ENCODE measurements around the gene TBX22. TPM values are rescaled to one million over a fixed set of nuclear protein-coding genes. Genes with fewer than 3 reads are reported as not detected.
"Not testable (repeated sequence)": the region's sequence is repeated elsewhere in the genome, so short reads cannot be mapped to it uniquely, and the experiment has no call there.

TBX22 gene
- total and polyA plus RNA-seq, 2 of the 8 experiments (the other 6 are each of a cell fraction or from before 2014, with no cell fraction given) = 0.63 to 0.68 TPM

- no peak overlapping the region for H3K18ac ChIP-seq (ENCODE audit: extremely low read depth, low read length)
- CTCF ChIA-PET (ENCODE audit: partially characterized antibody) = no interaction called here
Measured at GRCh38 chrX:80026116-80026515, 11.6 kb downstream of the TBX22 start.

GRCh38 chrX:80066156-80066555 is 51.6 kb downstream of the TBX22 start:
- H3K23ac ChIP-seq (ENCODE audit: insufficient read length); H3K56ac ChIP-seq (replicated peaks; ENCODE audit: insufficient read length, low read depth, low read length); H2BK12ac ChIP-seq (ENCODE audit: low read depth, low read length); H3K27ac ChIP-seq (ENCODE audit: low read depth, low read length); H3K27me3 ChIP-seq (replicated peaks in 1 of 4; ENCODE audit: control insufficient read depth in 3 of 4, extremely low read depth in 1 of 4, insufficient read depth in 3 of 4, low read length in 3 of 4); H2AFZ ChIP-seq (ENCODE audit: low read length); H2BK15ac ChIP-seq (ENCODE audit: low read length); H3K4me1 ChIP-seq (replicated peaks in 1 of 4; ENCODE audit: control insufficient read depth in 3 of 4, insufficient read depth in 4 of 4, low read length in 3 of 4); H4K8ac ChIP-seq (ENCODE audit: extremely low read depth, insufficient read depth, low read length); H3K14ac ChIP-seq (ENCODE audit: insufficient read length); H3K79me1 ChIP-seq (ENCODE audit: low read depth, low read length); H3K18ac ChIP-seq (ENCODE audit: extremely low read depth, low read length); H3K36me3 ChIP-seq (ENCODE audit: control insufficient read depth in 2 of 4, insufficient read depth in 4 of 4, low read length in 3 of 4); H3K4ac ChIP-seq (replicated peaks; ENCODE audit: insufficient read length, low read depth, low read length); H3K4me2 ChIP-seq (ENCODE audit: insufficient read depth in 1 of 2, low read depth in 2 of 2, low read length in 2 of 2); H4K20me1 ChIP-seq (replicated peaks in 1 of 2; ENCODE audit: control insufficient read depth in 1 of 2, insufficient read depth in 2 of 2, low read length in 2 of 2); H2AK5ac ChIP-seq (ENCODE audit: low read depth, low read length); POLR2A ChIA-PET (ENCODE audit: partially characterized antibody); FAIRE-seq; H3K23me2 ChIP-seq (ENCODE audit: low read depth, low read length); H3K9ac ChIP-seq (replicated peaks in 1 of 4; ENCODE audit: extremely low read depth in 1 of 4, low read depth in 3 of 4, low read length in 3 of 4); H3K79me2 ChIP-seq (ENCODE audit: control insufficient read depth in 1 of 2, insufficient read depth in 2 of 2, low read length in 2 of 2); H4K91ac ChIP-seq (replicated peaks; ENCODE audit: insufficient read length, low read length); CTCF ChIA-PET (ENCODE audit: partially characterized antibody); H3K4me3 ChIP-seq (ENCODE audit: extremely low read depth in 1 of 4, insufficient read depth in 2 of 4, low read depth in 3 of 4, low read length in 4 of 4); H4K5ac ChIP-seq (ENCODE audit: insufficient read length, low read depth, low read length); H2BK20ac ChIP-seq (ENCODE audit: low read length); DNase-seq (ENCODE audit: low read depth in 1 of 2, low spot score in 2 of 2); H2BK120ac ChIP-seq (replicated peaks; ENCODE audit: low read depth, low read length); H2BK5ac ChIP-seq (ENCODE audit: low read depth, low read length): not testable (repeated sequence)
- 93% methylated on average over 3 of the region's 6 CpGs; no CpG with 5 or more reads in 1 of the 2 experiments for WGBS, 2 experiments (ENCODE audit: extremely low coverage in 1 of 2, insufficient coverage in 1 of 2, insufficient read length in 1 of 2, insufficient replicate concordance in 2 of 2, low coverage in 1 of 2, low lambda C conversion rate in 2 of 2, missing lambda C conversion rate in 1 of 2)
- peaks cover 5 to 10% of the 10 kb centered on the region in 2 experiments; a peak in 2 of 4 replicates for H3K9me3 ChIP-seq (ENCODE audit: insufficient read depth in 2 of 2, low read depth in 1 of 2, low read length in 1 of 2)

More at GRCh38 chrX:80026116-80026515, 11.6 kb downstream of the TBX22 start:
- H3K14ac ChIP-seq (ENCODE audit: insufficient read length) = no peak overlapping the region
- no peak for FAIRE-seq
- no peaks in the 10 kb centered on the region for H3K36me3 ChIP-seq (ENCODE audit: control insufficient read depth in 2 of 4, insufficient read depth in 4 of 4, low read length in 3 of 4)
- H3K27ac ChIP-seq (ENCODE audit: low read depth, low read length) = no peak overlapping the region
- no peak overlapping the region for H3K4me2 ChIP-seq (ENCODE audit: insufficient read depth in 1 of 2, low read depth in 2 of 2, low read length in 2 of 2)
- no peak overlapping the region for H2BK12ac ChIP-seq (ENCODE audit: low read depth, low read length)
- 94% methylated on average over 3 of the region's 3 CpGs; no CpG with 5 or more reads in 1 of the 2 experiments for WGBS, 2 experiments (ENCODE audit: extremely low coverage in 1 of 2, insufficient coverage in 1 of 2, insufficient read length in 1 of 2, insufficient replicate concordance in 2 of 2, low coverage in 1 of 2, low lambda C conversion rate in 2 of 2, missing lambda C conversion rate in 1 of 2)
- no peaks in the 10 kb centered on the region; the same call in 1 of the 2 replicates for H3K23me2 ChIP-seq (ENCODE audit: low read depth, low read length)
- H2AK5ac ChIP-seq (ENCODE audit: low read depth, low read length) = no peak overlapping the region
- no peaks in the 10 kb centered on the region for H3K79me1 ChIP-seq (ENCODE audit: low read depth, low read length)
- H2BK5ac ChIP-seq (ENCODE audit: low read depth, low read length) = no peak overlapping the region
- no peaks in the 10 kb centered on the region for H3K9me3 ChIP-seq (ENCODE audit: insufficient read depth in 2 of 2, low read depth in 1 of 2, low read length in 1 of 2)
- no peaks in the 10 kb centered on the region for H4K20me1 ChIP-seq (replicated peaks in 1 of 2; ENCODE audit: control insufficient read depth in 1 of 2, insufficient read depth in 2 of 2, low read length in 2 of 2)
- no peak overlapping the region for H3K9ac ChIP-seq (replicated peaks in 1 of 4; ENCODE audit: extremely low read depth in 1 of 4, low read depth in 3 of 4, low read length in 3 of 4)
- no peaks in the 10 kb centered on the region for H3K4me1 ChIP-seq (replicated peaks in 1 of 4; ENCODE audit: control insufficient read depth in 3 of 4, insufficient read depth in 4 of 4, low read length in 3 of 4)
- no peak overlapping the region for H4K8ac ChIP-seq (ENCODE audit: extremely low read depth, insufficient read depth, low read length)
- H2BK15ac ChIP-seq (ENCODE audit: low read length) = no peak overlapping the region
- no peak overlapping the region for H4K5ac ChIP-seq (ENCODE audit: insufficient read length, low read depth, low read length)
- no peak overlapping the region for H4K91ac ChIP-seq (replicated peaks; ENCODE audit: insufficient read length, low read length)
- DNase-seq (ENCODE audit: low read depth in 1 of 2, low spot score in 2 of 2) = no peak
- H3K23ac ChIP-seq (ENCODE audit: insufficient read length) = no peak overlapping the region
- H3K4me3 ChIP-seq (ENCODE audit: extremely low read depth in 1 of 4, insufficient read depth in 2 of 4, low read depth in 3 of 4, low read length in 4 of 4) = no peak overlapping the region
- POLR2A ChIA-PET (ENCODE audit: partially characterized antibody) = no interaction called here
- H3K79me2 ChIP-seq (ENCODE audit: control insufficient read depth in 1 of 2, insufficient read depth in 2 of 2, low read length in 2 of 2) = no peaks in the 10 kb centered on the region
- peaks cover 0 to 7% (median 2%) of the 10 kb centered on the region in 4 experiments; a peak in 3 of 7 replicates for H3K27me3 ChIP-seq (replicated peaks in 1 of 4; ENCODE audit: control insufficient read depth in 3 of 4, extremely low read depth in 1 of 4, insufficient read depth in 3 of 4, low read length in 3 of 4)
- no peak overlapping the region for H3K4ac ChIP-seq (replicated peaks; ENCODE audit: insufficient read length, low read depth, low read length)
- no peak overlapping the region for H2AFZ ChIP-seq (ENCODE audit: low read length)
- H2BK20ac ChIP-seq (ENCODE audit: low read length) = no peak overlapping the region
- H3K56ac ChIP-seq (replicated peaks; ENCODE audit: insufficient read length, low read depth, low read length) = no peak overlapping the region
- no peak overlapping the region for H2BK120ac ChIP-seq (replicated peaks; ENCODE audit: low read depth, low read length)
- no peak for TF ChIP-seq NANOG (IDR thresholded peaks at IDR 0.05; ENCODE audit: insufficient read depth, low read depth, low read length, poor library complexity, severe bottlenecking)
- no peak for TF ChIP-seq TCF12 (IDR thresholded peaks at IDR 0.05; ENCODE audit: low read depth, low read length)
- no peak for TF ChIP-seq CHD2 (IDR thresholded peaks at IDR 0.05; ENCODE audit: low read length)

Measured in H1 (cell line).